GM19035 (cell line): Measurements from ENCODE around the gene SLC26A2.
"Not testable (repeated sequence)": the region's sequence is repeated elsewhere in the genome, so short reads cannot be mapped to it uniquely, and the experiment has no call there.

ENCODE experiments used
- ATAC-seq: cut with Tn5 transposase; IDR thresholded peaks from one replicate; pipeline ENCODE4 v1.9.1; 2021; ENCODE audit not compliant: unreplicated experiment

SLC26A2 gene

DNA sequence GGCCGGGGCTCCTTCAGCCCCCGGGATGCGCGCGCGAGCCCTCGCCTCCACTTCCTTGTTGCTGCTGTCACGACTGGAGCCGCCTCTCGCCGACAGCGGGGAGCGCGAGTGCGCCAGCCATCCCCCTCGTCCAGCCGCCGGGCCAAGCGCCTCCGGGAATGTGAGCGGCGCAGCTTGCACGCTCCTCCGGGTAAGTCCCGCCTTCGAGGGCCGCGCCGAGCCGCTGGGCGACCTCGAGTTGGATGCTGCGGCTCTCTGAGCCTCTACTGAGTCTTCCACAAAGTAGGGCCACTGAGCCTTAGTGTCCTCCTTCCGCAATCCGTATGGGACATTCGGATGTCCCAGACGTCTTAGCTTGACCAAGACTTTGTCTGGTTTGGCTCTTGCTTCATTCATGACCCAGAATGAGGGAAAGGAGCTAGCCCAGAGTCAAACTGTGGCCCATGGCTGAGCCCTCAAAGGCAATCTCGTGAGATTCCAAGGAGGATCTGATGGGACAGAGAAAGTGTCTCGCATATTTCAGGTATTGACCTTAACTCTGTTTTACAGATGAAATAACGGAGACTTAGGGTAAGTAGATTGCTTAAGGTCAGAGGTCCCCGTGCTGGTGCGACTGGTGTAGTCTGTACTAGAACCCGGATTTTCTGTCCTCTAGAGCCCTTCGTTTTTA, 40.6 kb downstream of the SLC26A2 start:
- peak; percentile 25 for ATAC-seq

DNA sequence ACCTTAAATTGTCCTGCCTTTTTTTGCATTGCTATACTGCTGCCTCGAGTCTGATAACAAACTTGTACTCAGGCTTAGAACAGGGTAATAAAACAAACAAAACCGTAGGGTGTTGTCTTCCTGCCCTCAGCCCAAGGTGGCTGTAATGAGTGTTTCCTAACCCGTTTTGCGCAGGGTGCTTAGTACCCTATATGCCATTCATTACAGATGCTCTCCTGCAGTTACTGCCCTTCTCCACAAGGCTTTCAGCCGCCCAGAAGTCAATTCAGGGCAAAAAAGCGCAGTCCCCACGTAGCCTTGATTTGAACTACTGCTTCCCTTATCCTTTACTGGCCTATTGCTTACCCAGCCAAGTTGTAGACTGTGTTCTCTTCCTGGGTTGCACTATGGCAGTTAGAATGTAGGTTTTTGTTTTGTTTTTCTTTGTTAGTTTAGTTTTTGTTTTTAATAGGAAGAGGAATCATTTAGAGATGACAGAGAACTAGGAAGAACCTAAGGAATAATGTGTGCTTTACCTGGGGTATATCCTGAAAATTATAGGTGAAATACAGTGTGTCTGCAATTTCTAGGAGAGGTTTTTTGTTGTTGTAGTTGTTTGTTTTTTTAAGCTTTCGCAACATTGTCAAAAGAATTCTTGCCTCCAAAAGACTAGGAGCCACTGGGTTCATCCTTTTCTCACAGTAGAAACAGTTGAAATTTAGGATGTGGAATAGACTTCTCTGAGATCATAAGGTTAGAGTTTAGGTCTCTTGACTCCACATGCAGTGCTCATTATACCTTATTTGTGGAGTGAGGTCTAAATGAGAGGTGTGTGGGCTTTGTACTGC, 41.3 kb downstream of the SLC26A2 start:
- ATAC-seq, result peak; percentile 40

DNA sequence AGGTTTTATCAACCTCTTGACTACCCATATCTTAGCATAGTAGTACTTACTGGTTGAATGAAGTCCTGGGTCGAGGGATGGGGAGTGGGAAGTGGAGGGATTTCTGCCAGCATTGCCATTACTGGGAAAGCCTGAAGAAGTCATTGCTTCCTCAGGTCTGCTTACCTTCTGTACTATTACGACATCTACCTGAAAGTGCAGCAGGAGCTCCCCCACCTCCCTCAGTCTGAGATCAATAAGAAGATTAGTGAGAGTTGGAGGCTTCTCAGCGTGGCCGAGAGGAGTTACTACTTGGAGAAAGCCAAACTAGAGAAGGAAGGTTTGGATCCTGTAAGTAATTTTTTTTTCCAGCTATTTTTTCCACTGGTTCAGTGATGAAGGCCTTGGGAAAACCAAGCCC, 45.8 kb downstream of the SLC26A2 start:
- no peak for ATAC-seq

DNA sequence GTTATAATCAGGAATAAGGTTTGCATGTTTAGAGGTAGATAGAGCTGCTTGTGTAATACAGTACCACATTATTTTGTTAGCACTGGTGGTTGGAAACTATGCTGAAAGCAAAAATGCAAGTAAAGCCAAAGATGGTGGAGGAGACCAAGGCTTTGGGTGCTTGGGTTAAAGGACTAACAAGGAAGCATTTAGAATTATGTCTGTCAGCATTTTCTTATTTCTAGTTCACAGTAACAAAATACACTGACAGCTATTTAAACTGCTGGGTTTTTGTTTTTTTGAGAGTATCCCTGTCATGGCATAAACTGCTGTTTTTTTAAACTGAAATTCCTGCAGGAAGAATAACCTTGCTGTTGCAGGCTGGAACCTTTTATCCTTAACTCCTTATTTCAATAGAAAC, 46.5 kb downstream of the SLC26A2 start:
- no peak for ATAC-seq

DNA sequence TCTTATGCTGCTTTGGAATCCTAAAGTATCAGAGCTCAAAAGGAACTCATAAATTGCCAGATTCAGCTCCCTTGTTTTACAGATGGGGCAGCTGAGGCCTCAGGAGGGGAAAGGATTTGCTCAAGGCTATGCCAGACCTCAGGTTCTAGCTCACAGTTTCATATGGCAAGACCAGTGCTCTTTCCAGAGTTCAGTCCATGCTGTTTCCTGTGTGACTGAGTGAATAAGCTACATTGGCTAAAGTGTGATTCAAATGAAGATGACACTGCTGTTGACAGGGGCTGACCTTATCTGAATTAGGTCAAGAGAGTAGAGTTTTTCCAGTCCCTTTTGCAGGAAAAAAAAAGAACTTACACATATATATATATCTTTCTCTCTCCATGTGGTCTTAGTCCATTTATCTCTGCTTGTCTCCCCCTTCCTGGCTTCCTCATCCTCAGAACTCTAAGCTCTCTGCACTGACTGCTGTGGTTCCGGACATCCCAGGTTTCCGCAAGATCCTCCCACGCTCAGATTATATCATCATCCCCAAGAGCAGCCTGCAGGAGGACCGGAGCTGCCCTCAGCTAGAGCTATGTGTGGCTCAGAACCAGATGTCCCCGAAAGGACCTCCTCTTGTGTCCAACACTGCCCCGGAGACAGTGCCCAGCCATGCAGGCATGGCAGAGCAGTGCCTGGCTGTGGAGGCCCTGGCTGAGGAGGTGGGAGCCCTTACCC, 49.3 kb downstream of the SLC26A2 start:
- no peak for ATAC-seq

DNA sequence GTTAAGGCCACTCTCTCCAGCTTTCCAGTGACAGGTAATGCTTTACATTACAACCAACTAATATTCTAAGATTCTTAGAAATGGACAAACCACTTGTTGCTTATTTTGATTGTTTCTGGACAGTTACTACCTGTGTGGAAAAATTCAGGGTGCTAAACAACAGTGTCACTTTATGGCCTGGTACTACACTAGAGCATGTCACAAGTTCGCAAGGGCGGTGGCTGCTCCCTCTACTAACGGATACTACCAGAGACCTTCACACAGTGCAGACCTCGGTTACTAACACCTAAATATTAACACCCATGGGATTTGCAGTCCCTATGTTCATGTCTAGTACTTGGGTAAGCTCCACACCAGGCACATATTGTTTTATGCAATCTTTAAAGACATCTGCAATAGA, 53.4 kb downstream of the SLC26A2 start:
- no peak for ATAC-seq

DNA sequence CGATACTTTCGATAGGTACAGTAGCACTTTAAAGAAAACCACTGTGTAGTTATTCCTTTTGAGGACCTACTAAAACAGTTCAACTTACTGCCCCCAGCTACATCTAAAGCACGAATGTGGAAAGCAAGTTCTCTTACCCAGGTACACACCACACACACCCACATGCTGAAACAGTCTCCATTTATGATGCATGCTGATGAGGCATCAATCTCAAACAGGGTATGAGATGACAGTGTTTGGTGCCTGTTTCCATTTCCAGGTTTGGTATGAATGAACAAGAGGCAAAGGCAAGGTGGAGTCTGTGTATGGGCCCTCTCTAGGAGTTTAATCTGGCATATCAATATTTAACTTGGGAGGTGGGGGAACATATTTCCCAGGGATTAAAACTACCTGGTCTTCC, 53.9 kb downstream of the SLC26A2 start:
- ATAC-seq, result no peak

DNA sequence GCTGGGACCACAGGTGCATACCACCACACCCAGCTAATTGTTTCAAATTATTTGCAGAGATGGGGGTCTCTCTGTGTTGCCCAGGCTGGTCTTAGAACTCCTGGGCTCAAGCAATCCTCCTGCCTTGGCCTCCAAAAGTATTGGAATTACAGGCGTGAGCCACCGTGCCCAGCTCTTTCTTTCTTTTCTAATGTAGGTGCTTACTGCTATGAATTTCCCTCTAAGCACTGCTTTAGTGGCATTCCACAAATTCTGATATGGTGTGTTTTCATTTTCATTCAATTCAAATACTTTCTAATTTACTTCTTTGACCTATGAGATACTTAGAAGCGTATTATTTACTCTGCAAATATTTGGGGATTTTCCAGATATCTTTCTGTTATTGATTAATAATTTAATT, 54.9 kb downstream of the SLC26A2 start:
- no peak for ATAC-seq

DNA sequence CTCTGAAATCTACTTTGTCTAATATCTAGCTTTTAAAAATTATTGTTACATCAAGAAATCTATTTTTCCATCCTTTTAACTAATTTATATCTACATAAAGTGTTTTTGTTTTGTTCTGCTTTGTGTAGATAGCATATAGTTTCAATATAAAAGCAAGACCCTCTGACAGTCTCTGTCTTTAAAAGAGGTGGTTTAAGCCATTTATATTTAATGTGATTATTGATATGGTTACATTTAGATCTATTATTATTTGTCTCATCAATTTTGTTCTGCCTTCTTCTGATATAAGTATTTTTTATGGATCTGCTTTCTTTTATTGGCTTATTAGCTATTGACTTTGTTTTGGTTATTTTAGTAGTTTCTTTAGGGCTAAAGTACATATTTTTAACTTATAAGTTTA, 56.0 kb downstream of the SLC26A2 start:
- no peak for ATAC-seq

DNA sequence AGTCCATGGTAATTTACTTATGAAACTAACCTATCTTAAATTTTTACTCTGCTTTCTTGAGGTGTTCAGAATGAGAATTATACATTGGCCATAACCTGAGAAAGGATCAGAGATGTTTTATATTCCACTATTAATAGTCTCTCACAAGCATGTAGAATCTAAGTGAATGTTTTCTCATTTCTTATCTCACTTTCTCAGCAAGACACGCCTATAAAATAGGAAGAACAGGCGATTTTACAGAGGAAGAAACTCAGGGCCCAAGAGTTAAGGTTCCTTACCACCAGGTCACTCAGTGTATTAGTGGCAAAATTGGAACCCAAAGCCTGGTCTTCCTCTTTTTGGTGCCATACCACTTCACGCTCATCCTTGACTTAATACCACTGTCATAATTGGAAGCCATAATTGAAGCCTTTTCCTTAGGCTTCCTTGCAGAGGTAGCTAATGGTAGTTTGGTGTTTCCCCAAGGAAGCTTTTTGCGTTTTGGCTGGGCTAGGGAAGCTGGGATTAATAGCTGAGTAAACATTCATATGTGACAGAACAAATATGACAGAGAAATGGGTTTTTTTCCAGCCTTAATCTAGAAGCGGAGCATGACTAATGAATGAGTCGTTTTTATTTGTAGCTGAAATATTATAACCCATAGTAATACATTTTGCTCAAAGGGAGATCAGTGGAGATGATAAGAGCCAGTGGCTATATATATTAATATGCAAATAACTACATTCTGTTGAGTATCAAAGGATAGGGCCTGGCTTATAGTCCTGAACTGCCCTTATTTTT, 56.9 kb downstream of the SLC26A2 start:
- no peak for ATAC-seq

DNA sequence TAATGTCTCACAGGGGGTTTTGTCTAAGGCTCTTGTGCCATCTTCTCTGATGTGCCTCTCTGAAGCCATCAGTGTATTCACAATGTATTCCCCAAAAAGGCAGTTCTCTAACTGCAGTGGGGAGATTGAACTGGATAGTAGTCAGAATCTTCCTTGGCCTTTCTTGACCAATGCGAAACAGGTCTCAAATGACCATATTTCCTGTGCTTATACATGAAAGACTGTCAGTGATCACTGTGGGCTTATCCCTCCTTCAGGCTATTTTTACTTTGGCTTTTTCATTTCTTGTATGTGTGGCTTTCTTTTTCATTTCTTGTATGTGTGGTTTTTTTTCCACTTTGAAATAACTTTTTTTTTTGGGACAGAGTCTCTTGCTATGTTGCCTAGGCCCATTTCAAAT, 59.7 kb downstream of the SLC26A2 start:
- no peak for ATAC-seq

DNA sequence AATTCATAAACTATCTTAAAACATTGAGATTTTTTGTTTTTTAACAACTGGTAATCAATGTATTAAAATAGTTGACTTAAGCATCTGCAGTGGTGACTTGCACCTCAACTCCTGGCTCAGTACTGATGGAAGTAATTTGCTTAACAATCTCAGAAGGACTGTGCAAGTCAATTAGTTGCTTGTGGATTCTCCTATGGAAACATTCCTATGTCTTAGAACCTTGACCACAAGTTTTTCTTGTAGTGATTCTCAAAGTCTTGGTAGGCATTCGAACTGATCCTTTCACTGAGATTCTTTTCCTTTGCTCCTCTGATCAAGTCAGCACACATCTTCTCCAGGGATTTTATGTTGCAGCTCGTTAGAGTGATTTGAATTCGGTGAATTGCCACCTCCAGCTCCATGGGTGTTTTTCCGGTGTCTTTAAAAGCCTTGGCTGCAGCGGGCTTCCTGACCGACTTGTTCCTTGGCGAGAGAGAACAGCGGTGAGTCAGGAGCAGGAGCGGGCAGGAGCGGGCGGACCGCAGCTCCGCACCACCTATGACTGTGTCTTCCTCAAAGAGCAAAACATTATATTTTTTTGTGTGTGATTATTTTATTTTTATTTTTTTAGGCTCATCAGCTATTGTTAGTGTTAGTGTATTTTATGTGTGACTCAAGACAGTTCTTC, 61.1 kb downstream of the SLC26A2 start:
- no peak for ATAC-seq

DNA sequence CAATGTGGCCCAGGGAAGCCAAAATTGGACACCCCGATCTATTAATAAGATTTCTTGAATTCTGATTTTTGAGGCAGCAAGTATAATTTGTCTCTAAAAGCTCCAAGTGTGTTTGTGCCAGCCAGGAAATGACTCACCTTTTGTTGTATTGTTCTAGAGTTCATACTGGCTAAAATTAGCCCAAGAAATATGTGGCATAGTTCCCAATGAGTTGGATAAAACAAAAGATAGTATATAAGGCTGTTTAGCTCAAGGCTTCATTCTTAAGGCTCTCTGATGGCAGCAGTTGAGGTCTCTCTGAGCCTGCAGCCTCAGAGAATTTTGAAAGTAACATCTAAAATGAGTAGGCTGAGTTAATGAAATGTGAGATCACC, 61.6 kb downstream of the SLC26A2 start:
- ATAC-seq, result no peak

DNA sequence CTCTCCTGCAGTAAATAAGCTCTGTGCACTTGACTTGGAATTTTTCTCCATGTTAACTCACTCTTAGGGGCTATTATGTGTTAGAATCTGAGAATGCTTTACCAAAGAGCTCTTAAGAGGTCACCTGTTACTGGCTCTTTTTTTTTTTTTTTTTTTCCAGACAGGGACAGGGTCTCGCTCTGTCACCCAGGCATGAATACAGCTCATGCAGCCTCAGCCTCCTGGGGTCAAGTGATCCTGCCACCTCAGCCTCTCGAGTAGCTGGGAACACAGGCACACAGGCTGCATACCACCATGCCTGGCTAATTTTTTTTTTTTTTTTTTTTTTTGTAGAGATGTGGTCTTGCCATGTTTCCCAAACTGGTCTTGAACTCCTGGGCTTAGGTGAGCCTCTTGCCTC, 62.1 kb downstream of the SLC26A2 start:
- no peak for ATAC-seq

DNA sequence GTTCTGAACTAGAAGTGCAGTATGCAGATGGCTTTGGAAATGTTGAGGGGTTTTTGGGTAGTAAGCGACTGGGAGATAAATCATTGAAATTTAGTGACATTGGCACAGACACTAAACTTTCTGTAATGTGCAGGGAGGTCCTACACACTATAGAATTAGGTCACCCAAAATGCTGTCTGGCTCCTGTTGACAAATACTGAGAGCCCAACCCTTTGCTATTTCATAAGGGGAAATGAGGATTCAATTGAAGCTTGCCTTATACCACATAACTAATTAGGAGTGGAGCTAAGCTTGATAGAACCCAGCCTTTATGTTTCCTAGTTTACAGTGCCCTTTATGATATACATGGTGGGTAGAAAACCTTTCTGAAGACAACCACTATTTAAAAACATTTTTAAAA, 62.6 kb downstream of the SLC26A2 start:
- ATAC-seq, result no peak

DNA sequence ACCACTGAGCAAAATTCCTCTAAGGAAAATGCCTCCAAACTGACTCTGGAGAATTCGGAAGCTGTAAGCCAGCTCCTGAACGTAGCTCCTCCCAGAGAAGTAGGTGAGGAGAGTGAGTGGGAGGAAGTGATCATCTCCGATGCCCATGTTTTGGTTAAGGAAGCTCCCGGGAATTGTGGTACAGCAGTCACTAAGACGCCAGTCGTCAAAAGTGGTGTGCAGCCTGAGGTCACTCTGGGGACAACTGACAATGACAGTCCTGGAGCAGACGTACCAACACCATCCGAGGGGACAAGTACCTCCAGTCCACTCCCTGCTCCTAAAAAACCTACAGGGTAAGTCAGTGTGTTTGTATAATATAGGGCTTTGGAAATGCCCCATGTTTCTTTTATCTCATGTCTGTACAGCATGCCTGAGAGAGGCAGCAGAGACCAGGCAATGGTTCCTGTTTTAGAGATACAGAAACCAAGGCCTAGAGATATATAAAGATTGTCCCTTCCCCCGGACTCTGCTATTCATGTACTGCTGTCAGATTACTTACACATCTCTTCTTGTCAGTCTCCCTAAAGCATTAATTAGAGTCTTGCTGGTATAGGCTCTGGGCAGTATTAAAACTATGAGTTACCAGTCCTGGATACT, 63.9 kb downstream of the SLC26A2 start:
- ATAC-seq, result no peak

DNA sequence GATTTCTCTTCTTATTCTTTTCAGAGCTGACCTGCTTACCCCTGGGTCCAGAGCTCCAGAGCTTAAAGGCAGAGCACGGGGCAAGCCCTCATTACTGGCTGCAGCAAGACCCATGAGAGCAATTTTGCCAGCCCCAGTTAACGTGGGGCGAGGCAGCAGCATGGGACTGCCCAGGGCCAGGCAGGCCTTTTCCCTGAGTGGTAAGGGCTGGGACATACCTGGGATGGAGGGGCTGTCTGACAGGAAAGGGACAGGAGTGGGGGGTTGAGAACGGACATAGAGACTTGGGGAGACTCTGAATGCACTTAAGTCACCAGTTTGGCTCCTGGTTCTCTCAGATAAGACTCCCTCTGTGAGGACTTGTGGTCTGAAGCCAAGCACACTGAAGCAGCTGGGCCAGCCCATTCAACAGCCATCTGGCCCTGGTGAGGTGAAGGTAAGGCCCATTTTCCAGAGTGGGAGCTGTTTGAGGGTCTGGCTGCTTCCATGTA, 66.2 kb downstream of the SLC26A2 start:
- ATAC-seq, result no peak

DNA sequence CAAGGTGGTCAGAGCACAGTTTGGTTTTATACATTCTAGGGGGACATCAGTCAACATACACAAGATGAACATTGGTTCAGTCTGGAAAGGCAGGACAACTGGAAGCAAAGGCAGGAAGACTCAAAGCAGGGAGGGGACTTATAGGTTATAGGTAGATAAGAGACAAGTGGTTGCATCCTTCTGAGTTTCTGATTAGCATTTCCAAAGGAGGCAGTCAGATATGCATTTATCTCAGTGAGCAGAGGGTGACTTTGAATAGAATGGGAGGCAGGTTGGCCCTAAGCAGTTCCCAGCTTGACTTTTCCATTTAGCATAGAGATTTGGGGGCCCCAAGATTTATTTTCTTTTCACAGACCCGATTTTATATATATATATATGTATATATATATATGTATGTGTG, 67.5 kb downstream of the SLC26A2 start:
- not testable (repeated sequence) for ATAC-seq

DNA sequence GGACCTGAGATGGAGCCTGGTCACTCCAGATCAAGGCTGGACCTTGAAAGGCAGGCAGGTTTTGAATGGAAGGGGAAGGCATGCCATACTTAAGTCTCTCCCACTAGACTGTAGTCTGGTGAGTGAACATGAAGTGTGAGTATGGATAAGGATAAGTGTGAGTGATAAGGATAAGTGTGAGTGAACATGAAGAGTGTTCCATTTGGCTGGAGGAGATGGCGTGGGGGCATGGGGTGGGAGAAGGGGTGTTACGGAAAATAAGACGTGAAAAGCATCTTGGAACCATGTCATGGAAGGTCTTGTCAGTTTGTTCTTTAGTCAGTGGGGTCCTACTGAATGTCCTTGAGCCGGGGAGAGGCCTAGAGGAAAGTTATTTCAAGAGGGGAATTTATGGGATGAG, 72.8 kb downstream of the SLC26A2 start:
- ATAC-seq, result no peak

DNA sequence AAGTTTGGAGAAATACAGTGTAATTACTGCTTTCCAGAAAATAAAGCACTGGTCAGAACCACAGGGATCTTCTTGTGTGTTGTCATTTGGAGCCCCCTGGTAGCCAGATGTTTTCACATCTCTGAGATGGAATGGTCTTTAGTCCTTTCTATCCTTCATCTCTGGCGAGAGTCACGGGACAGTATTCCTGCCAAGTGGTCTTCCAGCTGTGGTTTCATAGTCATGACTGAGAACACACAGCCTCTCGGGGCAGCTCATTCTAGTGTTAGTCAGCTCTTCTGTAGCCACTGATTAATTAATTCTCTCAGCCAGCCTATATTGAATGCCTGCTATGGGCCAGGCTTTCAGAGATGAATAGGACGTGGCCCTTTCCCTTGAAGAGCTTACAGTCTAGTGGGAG, 74.1 kb downstream of the SLC26A2 start:
- ATAC-seq, result no peak
